GM18526 (cell line): Measurements from ENCODE around the gene RBM17.

Experiments
- POLR2A ChIP-seq: IDR thresholded peaks from 3 replicates; pipeline ENCODE4 v1.6.1; 2011; ENCODE audit not compliant: insufficient read length; ENCODE audit errors: extremely low read depth

RBM17 gene

DNA sequence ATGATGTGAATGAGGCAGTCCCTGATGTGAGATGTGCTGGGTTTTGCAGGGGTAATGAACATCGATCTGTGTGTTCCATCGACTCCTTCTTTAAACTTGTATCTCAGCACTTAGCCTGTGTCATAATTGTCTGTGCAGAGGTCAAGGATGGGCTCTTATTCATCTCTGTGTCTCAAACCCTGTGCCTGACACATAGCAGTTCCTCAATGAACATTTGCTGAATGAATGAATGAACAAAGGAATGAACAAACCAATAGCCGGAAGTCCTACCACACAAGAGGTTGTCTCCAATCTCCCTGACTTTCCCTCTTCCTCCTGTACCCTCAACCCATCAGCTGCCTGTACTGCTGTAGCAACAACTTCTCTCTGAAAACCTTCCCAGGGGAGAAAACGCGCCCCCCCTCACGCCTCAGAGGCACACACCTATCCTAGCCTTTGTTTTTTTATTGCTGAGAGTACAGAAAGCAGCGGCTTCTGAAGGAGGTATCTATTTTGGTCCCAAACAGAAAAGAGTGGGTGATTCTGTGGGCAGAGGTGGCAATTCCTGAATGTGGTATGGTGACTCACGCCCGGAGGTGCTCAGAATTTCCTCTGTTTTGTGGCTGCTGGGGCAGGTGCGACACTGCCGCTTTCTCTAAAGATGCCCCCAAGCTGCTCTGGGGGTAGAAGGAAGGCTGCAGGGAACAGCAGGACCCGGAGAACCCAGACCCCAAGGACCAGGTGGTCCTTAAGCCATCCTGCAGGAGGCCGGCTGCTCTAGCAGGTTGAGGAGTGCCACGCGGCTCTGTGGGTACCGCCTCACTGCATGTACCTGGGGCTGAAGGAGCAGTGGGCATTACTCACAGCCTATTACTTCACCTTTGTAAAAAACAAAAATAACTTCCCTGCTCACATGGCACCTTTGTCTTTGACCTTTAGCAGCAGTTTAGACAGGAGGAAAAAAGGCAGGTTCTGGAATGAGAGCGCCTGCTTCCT lies 36.3 kb upstream of the RBM17 start:
- no peak for TF ChIP-seq POLR2A

DNA sequence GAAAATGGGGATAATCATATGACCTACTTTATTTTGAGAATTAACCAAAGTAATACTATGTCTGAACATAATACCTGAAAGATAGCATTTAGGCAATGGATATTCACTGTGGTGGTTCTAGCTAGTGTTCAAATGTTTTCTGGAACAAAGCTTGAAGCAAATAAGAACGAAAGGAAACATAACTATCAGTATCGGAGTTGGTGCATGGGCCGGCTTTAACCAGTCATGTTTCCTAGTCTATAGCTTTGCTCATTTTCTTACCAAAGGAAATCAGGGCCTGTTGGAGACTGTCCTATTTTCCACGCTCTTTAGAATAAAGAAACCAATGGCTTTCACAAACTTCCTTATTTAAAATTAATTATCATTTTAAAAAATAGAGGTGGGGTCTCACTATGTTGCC lies 35.5 kb upstream of the RBM17 start:
- TF ChIP-seq POLR2A: no peak

DNA sequence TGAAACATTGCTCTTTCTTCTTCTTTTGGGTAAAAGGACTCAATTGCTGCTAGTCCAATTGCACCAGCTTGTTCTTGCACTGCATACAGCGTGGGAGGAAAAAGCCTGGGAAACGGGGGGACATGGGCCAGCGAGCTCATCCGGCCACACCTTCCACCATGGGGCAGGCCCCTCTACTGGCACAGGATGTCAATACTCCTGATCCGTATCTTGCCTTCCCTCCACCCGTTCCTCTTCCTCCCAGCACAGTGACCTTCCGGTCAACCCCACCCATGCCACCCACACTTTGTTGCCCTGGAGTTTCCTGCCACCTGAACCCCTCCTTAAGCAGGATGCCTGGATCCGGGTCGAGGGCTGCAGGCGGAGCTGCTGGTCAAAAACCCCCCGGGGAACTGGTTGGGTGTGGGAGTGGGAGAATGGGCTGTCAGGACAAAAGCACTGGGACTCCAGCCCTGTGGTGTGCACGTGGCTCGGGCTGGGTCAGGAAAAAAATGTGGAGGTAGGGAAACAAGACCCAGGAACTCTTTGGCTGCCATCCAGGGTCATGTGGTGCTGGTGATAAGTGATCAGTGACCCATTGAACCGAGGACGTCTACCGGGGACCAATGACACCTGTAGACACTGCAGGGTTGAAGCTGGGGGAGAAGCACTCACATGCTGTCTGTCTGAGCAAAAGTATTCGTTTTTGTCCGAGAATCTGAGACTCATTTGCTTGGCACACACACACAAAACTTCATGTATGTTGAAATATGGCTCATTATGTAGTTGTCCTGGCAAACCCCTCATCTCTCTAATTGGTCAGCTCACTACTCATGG lies 34.8 kb upstream of the RBM17 start:
- no peak for TF ChIP-seq POLR2A

DNA sequence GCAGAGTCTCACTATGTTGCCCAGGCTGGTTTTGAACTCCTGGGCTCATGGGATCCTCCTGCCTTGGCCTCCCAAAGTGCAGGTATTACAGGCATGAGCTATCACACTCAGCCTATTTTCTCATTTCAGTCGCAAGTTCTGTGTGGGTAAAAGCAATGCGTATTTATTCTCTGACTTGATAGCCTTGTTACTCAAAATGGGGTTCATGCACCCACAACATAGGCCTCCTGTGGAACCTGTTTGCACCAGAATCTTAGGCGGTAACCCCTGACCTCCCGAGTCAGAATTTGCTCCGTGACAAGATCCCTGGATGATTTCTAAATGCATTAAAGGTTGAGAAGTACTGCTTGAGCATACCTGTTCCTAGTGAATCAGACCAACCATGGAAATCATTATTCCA lies 34.0 kb upstream of the RBM17 start:
- TF ChIP-seq POLR2A: no peak

DNA sequence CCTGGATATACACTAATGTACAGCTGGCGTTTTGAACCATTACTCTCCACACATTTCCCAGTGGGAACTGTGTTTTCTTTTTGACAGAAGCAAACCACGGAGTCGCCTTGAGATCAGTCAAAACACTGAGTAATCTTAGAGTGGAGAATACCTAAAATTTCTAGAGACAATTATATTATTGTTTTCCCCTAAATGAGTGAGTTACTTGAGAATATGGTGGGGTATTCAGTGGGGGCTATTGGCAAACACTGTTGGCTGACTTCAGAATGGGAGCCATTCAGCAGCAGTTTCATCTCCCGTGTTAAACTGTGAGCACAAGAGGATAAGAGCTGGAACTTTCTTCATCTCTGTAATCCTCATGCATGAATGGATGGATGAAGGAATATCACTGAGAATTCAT lies 32.9 kb upstream of the RBM17 start:
- no peak for TF ChIP-seq POLR2A

DNA sequence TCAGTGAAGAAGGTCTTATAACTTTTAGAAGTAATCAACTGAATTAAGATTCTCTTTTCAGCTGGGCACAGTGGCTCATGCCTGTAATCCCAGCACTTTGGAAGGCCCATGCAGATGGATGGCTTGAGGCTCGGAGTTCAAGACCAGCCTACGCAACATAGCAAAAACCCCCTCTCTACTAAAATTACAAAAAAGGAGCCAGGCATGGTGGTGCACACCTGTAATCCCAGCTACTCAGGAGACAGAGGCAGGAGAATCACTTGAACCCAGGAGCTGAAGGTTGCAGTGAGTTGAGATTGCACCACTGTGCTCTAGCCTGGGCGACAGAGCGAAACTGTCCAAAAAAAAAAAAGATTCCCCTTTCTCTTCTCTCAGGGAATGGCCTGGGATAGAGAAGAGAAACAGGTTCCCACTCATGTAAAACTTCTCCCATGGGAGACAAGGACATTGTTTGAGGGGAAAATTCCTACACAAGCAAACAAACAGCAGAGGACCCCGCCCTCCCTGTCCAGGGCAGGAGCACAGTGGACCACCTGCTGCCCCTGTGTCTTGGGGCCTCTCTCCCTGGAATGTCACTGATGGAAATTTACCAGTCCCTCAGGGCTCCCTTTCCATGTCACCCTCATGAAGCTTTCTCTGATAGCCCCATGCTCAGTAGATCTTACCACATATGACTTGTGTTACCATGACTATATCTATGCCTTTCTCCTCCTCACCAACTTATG lies 32.3 kb upstream of the RBM17 start:
- TF ChIP-seq POLR2A: no peak

DNA sequence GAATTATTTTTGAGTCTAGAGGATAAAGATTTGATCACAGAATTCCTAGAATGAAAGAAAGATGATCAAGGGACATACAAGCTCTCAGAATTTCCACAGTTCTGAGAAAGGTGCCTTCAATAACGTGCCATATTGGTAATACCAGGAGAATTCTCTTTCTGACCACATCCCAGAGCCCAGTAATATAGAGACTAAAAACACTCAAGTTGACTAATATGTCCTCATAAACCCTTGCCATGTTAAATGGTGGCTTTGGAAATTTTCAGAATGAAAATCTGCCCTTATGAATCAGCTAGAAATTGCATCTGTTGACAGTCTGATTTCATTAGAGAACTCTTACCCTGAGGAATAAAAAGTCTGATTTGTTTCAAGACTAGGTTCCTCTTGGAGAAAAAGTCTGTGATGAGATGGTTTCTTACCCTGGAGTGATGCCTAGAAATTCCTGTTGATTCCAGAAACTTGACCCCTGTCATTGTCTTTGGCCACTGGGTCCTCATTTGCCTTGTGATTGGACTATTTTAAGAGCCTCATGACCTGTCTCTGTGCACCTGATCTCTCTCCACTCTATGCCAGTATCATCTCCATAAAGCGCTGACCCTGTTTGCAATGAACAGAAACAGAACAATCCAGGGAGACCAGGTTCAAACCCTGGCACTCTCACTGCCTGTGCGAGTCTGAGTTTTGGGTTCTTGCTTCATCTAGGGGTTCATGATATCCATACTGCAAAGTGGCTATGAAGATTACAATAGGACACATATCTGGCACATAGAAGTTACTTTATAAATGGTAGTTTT lies 30.0 kb upstream of the RBM17 start:
- no peak for TF ChIP-seq POLR2A

DNA sequence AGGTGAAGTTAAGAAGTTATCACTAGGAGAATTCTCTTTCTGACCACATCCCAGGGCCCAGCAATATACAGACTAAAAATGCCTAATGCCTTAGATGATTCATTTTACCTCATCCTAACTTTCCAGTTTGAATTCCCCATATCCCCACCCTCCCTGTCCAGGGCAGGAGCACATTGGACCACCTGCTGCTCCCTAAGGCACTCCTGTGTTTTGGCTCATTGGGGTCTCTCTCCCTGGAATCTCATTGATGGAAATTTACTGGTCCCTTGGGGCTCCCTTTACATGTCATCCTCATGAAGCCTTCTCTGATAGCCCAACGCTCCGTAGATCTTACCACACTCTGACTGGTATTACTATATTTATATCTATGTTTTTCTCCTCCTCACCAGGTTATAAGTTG lies 29.3 kb upstream of the RBM17 start:
- TF ChIP-seq POLR2A: no peak

DNA sequence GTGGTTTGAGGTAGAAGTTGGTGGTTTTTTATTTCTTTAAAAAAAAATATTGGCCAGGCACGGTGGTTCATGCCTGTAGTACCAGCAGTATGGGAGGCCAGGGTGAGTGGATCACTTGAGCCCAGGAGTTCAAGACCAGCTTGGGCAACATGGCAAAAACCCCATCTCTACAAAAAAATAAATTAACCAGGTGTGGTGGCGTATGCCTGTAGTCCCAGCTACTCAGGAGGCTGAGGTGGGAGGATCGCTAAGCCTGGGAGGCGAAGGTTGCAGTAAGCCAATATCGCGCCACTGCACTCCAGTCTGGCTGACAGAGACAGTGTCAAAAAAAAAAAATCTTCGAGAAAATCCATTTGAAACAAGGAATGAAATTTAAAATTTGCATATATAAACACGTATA lies 27.8 kb upstream of the RBM17 start:
- no peak for TF ChIP-seq POLR2A

DNA sequence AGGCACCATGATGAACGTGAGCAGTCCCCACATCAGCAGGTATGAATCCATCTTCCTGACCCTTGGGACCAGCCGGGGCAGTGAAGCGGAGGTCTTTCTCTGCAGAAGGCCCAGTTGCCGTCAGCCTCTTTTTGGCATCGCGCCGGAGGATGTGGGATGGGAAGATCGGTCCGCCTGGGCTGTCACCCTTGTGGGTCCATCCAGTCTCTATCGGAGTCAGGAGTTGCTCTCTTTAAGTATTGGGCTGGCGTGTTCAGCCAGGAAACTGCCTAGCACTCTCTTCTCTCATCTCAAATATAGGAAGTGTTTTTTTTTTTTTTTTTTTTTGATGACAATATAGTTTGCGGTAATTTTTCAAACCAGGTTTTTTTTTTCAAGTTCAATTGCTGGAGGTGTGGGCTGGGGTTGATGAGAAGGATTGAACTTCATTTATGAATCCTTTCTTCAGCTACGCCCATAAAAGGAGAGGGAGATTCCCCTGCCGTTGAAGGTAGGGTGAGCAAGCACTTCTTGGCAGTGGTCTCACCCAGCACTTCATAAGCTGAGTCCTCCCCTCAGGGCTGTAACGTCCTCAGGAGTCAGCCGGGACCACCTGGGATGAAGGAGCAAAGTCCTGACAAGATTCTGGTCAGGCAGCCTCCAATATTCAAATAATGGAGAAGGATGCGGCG lies 26.6 kb upstream of the RBM17 start, which contains the start of gene IL2RA:
Gene IL2RA, minus strand, starts transcription at position 267 of the 671 bp plus-strand sequence. Its CDS starts 216 bp downstream, at position 51.
- TF ChIP-seq POLR2A: no peak

DNA sequence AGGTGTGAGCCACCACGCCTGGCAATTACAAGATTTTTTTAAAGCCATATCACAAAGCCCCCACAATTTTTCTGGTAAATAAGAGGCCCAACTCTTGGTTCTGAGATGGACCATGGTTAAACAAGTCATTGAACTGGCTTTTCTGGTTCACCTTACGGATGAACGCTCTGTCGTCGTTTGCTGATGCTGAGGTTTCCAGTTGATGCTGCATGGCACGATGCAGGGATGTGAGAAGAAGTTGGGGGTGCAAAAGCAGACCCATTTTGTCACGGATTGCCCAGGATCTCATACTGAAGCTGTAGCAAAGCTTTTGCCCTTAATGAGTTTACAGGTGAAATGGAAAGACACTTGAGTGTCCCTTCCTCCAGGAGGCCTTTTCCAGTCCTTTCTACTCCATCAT lies 24.7 kb upstream of the RBM17 start:
- TF ChIP-seq POLR2A: no peak

DNA sequence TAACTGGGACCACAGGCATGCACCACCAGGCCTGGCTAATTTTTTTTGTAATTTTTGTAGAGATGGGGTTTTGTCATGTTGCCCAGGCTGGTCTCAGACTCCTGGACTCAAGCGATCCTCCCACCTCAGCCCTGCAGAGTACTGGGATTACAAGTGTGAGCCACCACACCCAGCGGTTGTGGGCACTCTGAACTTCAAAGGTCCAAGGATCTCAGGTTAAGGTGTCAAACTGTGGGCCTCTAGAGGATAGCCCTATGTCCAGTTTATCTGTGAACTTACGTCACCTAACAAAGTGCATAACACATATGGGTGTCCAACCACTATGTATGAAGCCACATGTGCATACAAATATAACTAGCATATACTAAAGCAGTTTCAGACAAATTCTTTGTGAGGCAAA lies 23.4 kb upstream of the RBM17 start:
- TF ChIP-seq POLR2A: no peak

DNA sequence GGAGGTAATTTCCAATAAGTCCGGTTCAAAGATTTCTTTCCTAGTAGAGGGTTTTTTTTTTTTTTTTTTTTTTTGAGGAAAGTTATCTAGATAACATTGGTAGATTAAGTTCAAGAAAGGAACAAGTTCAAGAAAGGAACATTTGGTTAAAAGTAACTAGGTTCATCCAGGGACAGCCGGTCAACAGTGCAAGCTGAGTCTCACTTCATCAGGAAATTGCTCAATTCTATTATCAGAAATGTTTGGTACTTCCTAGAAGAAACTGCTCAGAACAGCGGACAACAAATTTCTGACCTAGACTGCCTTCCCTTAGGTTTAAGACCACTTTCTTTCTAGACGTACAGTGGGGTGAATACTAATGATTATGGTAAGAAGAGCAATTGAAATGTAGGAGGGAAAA lies 23.0 kb upstream of the RBM17 start:
- TF ChIP-seq POLR2A: no peak

DNA sequence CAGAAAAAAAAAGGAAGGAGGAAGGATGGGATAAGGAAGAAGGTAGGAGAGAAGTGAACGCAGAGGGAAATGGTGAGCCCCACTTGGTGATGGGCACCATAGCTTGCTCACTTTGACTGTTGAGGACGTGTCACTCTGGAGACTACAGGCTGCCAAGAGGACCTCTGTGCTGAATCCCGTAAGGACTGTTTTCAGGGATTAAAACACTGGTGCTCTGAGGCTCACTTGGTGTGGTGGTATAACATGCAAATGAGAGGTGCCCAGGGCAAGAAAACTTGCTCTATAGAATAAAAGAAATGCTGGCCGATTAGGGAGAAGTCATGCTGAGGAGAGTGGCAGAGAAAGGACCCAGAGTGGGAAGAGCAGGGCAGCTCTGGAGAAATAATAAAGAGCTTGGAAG lies 21.4 kb upstream of the RBM17 start:
- TF ChIP-seq POLR2A: no peak
